ENCODE measurements around the gene NDUFA8. TPM values are rescaled to one million over a fixed set of nuclear protein-coding genes. Genes with fewer than 3 reads are reported as not detected.

The NDUFA8 gene
- total RNA-seq, 2 donors from 2014 or later: 40.7 to 58.2 TPM

DNA sequence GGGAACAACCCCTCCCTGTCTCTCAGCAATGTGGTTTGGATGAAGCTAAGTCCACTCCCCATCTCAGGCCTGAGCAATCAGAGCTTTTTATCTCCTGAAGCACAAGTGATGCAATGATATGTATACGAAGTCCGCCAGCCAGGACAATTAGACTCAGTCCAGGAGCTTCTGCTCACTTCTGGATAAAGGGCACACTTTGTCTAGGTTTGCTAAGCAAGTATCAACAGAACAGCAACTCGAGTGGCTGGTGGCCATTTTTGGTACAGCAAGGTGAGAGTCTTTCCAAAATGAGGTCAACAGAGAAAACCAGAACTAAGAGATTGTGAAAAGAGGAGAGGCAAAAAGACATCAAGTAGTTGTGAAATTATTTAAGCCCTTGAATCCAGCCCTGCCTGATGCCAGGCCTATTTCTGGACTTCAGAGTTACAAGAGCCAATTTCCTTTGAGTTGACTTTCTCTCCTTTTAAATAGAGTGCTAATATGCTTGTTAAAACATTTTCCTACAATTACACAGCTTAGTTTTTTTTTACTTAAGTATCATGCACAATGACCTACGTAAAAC, 8.2 kb downstream of the NDUFA8 start:
- H3K36me3 Mint-ChIP-seq: no peaks in the 10 kb centered on the region
- ATAC-seq: no peak
- DNase-seq (ENCODE audit: low spot score in 2 of 2): no peak
- H3K9me3 Mint-ChIP-seq: no peaks in the 10 kb centered on the region
- no peak overlapping the region for H3K27ac Mint-ChIP-seq

DNA sequence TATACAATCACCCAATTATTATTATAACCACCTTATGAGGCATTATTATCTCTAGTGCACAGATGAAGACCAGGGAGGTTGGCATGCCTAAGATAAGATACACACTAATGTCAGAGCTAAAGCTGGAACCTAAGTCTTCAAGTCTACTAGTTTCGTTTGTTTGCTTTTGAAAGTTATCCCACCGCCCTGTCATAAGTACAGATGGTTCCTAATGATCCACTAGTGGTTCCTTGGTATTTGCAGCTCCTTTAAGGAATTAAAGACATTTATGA, 14.1 kb downstream of the NDUFA8 start:
- no peaks in the 10 kb centered on the region for H3K9me3 Mint-ChIP-seq

DNA sequence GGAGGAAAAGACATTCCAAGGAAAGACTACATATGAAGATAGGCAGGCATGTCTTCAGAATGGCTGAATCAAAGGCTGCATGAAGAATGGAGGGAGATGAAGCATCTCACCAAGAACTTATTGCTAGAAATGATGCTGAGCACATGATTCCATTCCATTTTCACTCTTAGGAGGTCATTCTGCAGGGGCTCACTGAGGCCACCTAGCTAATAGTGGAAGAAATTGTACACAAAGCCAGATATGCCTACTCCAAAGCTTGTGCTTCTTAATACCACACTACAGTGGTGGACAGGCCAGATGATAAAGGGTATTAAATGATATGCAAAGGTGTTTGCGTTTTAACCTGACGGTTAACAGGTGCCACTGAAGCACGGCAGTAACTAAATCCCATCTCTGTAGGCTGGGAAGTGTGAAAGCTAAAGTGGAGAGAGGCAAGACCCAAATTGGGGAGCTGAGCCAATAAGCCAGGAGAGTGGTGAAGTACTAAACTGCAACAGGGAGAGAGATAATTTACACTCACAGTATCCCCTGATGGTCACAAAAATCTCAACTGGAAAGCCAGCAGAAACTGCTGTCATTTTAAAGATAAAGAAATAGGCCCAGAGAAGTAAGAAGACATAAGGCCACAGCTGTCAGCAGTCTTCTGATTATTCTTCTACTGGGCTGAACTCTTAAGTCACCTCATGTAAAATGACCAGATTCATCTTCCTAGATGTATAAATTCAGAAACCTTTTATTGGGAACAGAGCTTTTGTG, 14.6 kb downstream of the NDUFA8 start:
- no peak overlapping the region for H3K27ac Mint-ChIP-seq
- no peak for DNase-seq (ENCODE audit: low spot score in 2 of 2)
- no peak for ATAC-seq
- H3K36me3 Mint-ChIP-seq: peaks cover 5 to 10% of the 10 kb centered on the region in 2 donors
- no peaks in the 10 kb centered on the region for H3K9me3 Mint-ChIP-seq

More for the DNA sequence above, 14.1 kb downstream of the NDUFA8 start:
- DNase-seq (ENCODE audit: low spot score in 2 of 2): no peak
- ATAC-seq: no peak
- Mint-ChIP-seq H3K27ac (no peak overlapping the region), H3K36me3 (peaks cover 5 to 10% of the 10 kb centered on the region in 2 donors)

DNA sequence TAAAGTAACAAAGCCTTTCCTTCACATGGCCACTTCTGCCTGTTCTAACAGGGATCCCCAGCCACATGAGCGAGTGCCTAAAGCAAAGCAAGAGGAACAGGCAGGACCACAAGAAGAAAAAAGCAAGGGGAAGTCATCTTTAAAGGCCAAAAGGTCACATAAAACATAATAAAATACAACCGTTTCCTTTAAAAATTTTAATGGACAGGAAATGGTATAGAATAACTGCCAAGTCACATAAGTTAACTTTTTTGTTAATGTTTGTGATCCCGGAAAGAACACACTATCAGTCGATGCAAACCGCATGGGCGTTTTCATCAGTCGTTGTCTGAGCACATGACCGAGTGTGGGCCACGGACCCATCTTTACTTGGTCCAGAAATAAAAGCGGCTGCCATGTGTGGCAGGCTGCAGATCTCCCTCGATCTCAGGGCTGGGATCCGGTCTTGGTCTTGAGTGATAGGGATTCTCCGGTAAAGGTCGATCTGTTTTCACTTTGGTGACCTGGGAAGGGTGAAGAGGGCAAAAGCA, 15.6 kb downstream of the NDUFA8 start:
- ATAC-seq: no peak
- no peak overlapping the region for H3K27ac Mint-ChIP-seq
- peaks cover 5 to 10% of the 10 kb centered on the region in 2 donors for H3K36me3 Mint-ChIP-seq
- no peaks in the 10 kb centered on the region for H3K9me3 Mint-ChIP-seq
- no peak for DNase-seq (ENCODE audit: low spot score in 2 of 2)

DNA sequence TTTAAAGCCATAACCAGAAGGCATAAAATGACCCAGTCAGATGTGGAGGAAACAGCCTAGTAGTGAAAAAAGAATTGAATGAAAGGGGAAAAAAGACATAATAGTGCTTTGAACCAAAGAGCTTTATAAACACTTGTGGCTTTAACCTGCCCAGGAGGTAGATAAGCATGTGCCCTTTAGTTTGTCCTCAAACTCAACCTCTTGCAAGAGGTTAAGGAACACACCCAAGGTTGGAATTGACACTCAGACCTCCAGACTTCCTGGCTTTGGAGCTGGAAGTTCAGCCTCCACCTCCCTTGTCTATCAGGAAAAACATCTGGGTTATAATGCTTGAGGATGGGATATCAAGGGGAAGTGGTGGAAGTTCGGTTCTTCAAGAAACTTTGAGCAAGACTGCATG, 16.3 kb downstream of the NDUFA8 start:
- Mint-ChIP-seq H3K36me3 (peaks cover 5 to 10% of the 10 kb centered on the region in 2 donors), H3K27ac (no peak overlapping the region), H3K9me3 (no peaks in the 10 kb centered on the region)
- DNase-seq (ENCODE audit: low spot score in 2 of 2): no peak
- ATAC-seq: no peak

DNA sequence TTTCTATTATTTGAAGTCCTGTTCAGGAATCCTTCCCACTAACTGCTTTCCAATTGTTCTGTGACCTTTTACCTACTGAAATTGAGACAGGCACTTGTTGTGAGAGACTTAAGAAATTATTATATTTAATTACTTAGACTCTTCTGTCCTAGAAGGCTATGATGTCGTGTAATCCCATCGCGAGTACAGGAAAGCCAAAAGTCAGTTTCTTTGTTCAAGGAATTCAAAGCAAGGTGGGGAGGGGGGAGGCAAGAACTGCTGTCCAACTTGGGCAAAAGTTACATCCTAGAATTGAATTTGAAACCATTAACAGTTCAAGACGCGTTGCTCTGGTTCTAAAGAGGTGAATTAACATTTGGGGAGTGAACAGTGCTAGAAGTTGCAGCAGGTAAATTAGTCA, 17.9 kb downstream of the NDUFA8 start:
- no peak for DNase-seq (ENCODE audit: low spot score in 2 of 2)
- H3K9me3 Mint-ChIP-seq: no peaks in the 10 kb centered on the region
- no peak for ATAC-seq
- H3K36me3 Mint-ChIP-seq: peaks cover 5 to 10% of the 10 kb centered on the region in 2 donors
- H3K27ac Mint-ChIP-seq: no peak overlapping the region

DNA sequence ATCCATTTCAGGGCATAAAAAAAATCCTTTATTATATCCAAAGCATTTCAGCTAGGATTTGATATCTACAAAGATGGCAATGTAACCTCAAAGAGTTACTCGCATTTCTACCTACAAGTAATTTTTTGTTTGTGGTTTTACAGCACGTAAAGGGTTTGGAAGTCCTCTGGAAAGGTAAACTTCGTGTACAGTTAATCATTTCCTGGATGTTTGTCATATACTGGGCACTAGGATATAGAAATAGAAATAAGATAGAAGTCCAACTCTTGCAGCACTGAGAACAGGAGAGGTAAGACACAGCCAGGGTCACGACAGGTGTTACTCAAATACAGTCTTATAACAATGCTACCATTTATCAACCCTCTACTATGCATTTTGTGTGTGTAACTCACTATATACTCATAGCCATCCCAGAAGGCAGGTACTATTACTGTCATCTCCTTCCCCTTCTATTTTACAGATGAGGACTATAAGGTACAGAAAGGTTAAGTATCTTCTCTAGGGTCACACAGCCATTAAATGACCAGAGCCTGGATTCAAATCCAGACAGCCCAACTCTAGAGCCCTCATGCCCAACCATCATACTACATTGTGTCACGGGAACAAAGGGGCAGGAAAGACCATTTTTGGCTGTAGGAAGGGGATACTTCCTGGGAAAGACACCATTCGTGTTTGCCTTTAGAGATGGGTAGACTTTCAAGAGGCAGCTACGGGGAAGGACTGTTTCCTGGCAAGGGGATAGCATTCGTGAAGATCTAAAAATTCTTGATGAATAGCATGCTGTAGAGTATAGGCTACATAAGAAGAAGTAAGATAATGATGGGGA, 19.0 kb downstream of the NDUFA8 start:
- ATAC-seq (no peak), DNase-seq (ENCODE audit: low spot score in 2 of 2) (no peak)
- Mint-ChIP-seq H3K27ac (peak overlapping the region in 1 of 2 donors; percentile 7), H3K36me3 (peaks cover 5 to 10% of the 10 kb centered on the region in 2 donors), H3K9me3 (no peaks in the 10 kb centered on the region)

DNA sequence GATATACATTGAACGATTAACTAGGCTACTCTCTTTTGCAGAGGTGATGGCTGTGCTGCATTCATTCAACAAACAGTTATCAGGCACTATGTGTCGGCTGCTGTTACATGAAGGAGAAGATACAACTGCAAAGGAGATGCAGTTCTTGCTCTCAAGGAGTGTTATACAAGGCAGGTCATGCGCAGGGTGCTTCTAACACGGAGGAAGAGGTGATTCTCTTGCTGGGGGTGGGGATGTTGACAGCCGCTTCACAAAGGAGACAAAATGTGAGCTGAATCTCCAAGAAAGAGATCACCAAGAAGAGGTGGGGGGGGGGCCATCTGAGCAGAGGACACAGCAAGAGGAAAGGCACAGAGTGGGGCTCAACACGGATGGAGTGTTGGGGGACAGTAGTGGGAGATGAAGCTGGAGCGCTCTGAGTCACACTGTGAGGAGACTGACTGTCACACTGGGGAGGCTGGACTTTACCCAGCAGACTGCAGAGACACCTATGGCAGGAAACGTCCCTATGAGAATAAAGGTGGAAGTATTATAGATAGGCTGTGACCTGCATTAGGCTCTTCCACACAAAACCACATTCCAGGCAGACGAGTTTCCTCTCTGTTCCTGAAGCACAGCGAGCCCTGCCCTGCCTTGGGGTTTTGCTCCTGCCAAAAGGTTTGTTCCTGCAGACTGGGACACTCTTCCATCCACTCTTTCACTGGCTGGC, 20.9 kb downstream of the NDUFA8 start:
- Mint-ChIP-seq H3K36me3 (peaks cover 0 to 3% of the 10 kb centered on the region in 2 donors), H3K9me3 (no peaks in the 10 kb centered on the region), H3K27ac (no peak overlapping the region)
- DNase-seq (ENCODE audit: low spot score in 2 of 2) (no peak), ATAC-seq (no peak)

DNA sequence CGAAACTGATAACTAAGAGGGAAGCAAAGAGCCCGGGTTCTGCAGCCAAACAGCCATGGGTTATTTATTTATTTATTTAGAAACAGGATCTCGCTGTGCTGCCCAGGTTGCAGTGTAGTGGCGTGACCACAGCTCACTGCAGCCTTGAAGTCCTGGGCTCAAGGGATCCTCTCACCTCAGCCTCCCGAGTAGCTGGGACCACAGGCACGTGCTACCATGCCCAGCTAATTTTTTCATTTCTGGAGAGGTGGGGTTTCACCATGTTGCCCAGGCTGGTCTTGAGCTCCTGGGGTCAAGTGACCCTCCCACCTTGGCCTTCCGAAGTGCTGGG, 24.1 kb downstream of the NDUFA8 start:
- ATAC-seq (no peak), DNase-seq (ENCODE audit: low spot score in 2 of 2) (no peak)
- Mint-ChIP-seq H3K27ac (no peak overlapping the region), H3K36me3 (no peaks in the 10 kb centered on the region), H3K9me3 (no peaks in the 10 kb centered on the region)

DNA sequence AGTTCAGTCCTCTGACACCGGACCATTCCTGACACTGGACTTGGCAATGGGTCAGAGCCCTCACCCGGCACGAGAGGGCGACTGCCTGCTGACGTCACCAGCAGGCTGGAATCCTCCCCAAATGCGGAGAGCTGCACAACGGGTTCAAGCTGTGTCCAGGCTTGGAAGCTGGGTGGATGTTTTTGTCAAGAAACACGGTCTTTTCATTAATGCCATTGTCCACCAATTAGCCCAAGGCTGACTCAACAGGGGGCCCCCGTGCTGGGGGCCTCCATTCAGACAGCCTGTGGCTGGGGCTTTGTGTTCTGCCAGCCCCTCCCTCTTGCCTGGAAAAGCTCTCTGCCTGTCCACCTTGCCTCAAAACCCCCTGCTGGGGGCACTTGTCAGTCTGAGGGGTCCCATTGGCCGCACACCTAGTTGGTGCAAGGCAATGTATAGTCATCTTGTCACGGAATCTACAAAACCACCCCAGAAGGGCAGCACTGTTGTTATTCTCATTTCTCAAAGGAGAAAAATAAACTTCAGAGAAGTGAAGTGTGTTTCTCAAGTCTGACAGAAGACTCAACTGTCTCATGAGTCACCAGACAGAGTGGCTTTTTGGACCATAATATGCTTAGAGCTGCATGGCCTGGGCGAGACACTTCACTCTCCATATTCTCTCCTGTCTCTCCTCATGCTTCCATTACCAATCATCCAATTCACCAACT, 24.6 kb downstream of the NDUFA8 start:
- DNase-seq (ENCODE audit: low spot score in 2 of 2): no peak
- Mint-ChIP-seq H3K36me3 (no peaks in the 10 kb centered on the region), H3K27ac (no peak overlapping the region), H3K9me3 (no peaks in the 10 kb centered on the region)
- ATAC-seq: no peak

DNA sequence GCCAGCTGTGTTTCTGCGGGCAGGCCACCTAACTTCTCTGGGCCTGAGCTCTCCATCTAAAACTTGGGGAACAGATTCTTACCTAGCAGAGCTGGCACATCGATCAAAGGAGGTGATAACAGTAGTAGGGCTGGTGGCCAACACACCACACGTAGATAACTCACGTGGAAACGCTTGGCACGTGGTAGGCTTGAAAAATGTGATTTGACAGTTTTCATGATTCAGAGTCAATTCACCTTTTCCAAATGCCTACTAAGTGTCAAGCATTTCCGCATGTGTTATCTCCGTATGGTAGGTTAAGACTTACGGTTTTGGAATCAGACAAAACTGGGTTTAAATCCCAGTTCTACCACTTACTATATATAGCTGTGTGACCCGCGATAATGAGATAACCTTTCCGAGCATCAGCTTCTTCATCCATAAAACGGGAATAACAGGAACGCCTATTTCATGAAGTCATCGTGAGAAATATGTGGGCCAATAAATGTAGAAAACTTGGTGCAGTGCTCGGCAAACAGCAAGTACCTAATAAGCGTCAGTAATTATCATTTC, 25.5 kb downstream of the NDUFA8 start:
- DNase-seq (ENCODE audit: low spot score in 2 of 2): no peak
- no peaks in the 10 kb centered on the region for H3K9me3 Mint-ChIP-seq
- H3K27ac Mint-ChIP-seq: no peak overlapping the region
- no peak for ATAC-seq
- no peaks in the 10 kb centered on the region for H3K36me3 Mint-ChIP-seq

DNA sequence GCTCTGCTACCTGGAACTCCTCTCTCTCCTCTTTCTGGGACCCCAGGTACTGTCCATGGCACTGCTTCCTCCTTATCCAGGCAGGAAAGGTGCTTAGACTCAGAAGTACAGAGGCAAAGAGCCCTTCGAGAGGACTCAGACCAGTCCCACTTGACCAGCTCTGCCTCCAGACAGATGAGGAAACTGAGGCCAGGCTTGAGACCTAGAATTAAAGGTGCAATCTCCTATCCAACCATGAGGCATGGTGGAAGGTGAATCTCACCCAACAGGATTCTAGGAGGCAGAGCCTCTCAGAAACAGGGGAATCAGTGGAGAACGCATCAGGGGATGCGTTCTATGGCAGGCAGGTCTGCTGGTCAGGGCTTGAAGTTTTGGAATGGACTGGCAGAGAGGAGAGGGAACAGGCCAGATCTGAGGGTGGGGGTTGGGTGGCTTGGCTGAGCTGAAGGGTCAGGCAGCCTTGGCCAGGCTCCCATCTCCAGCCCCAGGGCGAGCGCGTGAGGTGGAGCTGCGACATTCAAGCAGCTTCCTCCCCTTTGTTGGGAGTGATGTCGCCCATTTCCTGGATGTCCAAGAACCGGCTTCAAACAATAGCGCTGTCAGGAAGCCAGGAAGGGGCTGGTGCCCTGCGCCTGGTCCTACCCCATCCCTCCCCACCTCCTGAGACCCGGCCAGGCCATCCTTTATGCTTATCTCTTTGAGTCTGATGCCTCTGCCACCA, 26.2 kb downstream of the NDUFA8 start:
- no peaks in the 10 kb centered on the region for H3K9me3 Mint-ChIP-seq
- DNase-seq (ENCODE audit: low spot score in 2 of 2) (no peak), ATAC-seq (no peak)
- no peak overlapping the region for H3K27ac Mint-ChIP-seq
- no peaks in the 10 kb centered on the region for H3K36me3 Mint-ChIP-seq

DNA sequence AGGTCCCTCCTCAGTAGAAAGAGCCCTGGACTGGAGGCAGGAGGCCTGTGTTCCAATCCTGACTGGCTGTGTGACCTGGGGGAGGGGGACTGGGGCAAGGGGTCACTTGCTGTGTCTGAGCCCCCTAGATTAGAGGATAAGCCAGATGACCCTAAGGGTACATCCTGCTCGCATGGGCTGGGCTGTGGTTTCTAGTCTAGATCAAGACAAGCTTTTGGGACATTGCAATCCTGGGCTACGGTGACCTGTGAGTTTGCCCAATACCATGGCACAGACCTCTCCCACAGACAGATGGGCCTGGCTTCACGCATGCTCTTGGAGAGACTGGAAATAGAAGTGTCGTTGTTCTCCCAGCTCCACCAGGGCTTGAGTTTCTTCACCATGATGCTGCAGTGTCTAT, 27.0 kb downstream of the NDUFA8 start:
- DNase-seq (ENCODE audit: low spot score in 2 of 2): no peak
- no peaks in the 10 kb centered on the region for H3K9me3 Mint-ChIP-seq
- no peak for ATAC-seq
- no peak overlapping the region for H3K27ac Mint-ChIP-seq
- H3K36me3 Mint-ChIP-seq: no peaks in the 10 kb centered on the region

DNA sequence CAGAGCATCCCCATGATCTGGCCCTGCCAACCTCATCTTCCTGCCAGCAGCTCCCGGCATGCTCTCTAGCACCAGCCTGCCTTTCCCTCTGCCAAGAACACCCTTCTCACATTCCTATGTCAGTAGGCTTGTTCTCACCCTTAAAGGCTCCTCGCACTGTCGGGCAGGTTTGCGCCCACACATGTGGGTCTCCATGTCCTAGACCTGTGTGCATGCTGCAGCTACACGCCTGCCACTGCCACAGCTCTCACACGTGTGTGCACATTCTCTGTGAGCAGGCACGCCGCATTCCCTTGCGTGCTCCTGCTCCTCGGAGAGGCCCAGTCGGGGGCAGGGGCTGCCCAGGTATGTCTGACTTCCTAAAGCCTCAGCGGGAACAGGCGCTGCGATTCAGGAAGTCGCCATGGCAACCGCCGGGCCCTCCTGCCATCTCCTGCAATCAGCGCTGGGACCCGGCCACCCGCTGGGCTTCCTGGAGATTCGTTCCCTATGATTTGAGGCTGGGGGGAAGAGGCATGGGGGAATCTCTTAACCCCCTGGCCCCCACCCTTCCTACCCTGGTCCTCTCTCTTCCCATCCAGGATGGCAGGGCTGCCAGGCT, 28.1 kb downstream of the NDUFA8 start:
- no peak for DNase-seq (ENCODE audit: low spot score in 2 of 2)
- H3K27ac Mint-ChIP-seq: no peak overlapping the region
- no peak for ATAC-seq
- H3K9me3 Mint-ChIP-seq: no peaks in the 10 kb centered on the region
- no peaks in the 10 kb centered on the region for H3K36me3 Mint-ChIP-seq

DNA sequence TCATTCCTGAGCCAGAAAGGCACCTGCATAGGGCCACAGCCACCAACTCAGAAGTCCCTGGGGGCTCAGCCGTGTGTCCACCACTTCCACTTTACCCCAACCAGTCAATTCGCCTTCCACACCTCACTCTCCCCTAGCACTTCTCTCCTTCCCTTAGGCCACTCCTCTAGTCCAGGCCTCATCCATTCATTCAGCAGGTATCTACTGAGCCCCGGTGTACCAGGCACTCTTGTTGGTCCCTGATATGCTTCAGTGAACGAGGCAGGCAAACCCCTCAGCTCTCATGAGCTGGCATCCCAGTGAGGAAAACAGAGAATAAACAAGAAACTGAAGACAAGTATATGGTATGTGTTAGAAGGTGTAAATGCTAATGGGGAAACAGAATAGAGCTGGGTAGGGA, 28.7 kb downstream of the NDUFA8 start:
- Mint-ChIP-seq H3K27ac (no peak overlapping the region), H3K36me3 (no peaks in the 10 kb centered on the region), H3K9me3 (no peaks in the 10 kb centered on the region)
- no peak for DNase-seq (ENCODE audit: low spot score in 2 of 2)
- no peak for ATAC-seq

Data from activated naive CD4-positive, alpha-beta T cell treated with anti-CD3 and anti-CD28 coated beads, Interleukin-2, amount 50 U/mL, for 72 hours (primary cell).